Measurements from ENCODE around the gene BPNT1.

GRCh38 chr1:220092694-220093093 lies 3.1 kb upstream of the BPNT1 start:
- no peak for TF ChIP-seq YY1 (IDR thresholded peaks at IDR 0.05)
- TF ChIP-seq CTCF (IDR thresholded peaks at IDR 0.05; ENCODE audit: low read depth, low read length, missing input control), result no peak
